NCI-H2107 treated with DMSO at 0.1 percent for 48 hours (cell line): ENCODE results near the gene MYOD1.

Experiments used
- DNase-seq: peaks from one replicate; lab custom pipeline; 2025; ENCODE audit not compliant: unreplicated experiment; lab: John Stamatoyannopoulos, UW

Gene MYOD1

GRCh38 chr11:17719028-17719937, at the start of gene MYOD1:
MYOD1 (plus strand) TSS chr11:17719571; CDS start chr11:17719783, 212 bp downstream.
- DNase-seq, result no peak

GRCh38 chr11:17672469-17672868, 46.9 kb upstream of the MYOD1 start:
- no peak for DNase-seq

DNA sequence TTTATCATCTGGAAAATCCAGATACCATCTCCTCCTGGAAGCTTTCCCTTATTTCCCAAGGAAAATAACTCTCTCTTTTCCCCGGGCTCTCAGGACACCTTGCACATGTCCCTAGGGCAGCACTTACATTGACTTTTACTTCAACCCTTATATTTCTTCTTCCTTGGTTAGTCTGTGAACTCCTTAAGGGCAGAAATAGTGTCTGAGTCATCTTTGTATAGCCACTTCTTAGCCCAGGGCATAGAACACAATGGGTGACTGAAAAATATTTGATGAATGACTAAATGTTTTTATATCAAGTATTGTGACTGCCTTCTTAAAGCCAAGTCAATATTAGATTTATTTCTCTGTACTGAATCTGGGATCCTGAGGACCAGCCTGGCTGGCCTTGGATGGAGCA, 45.4 kb upstream of the MYOD1 start:
- DNase-seq, result no peak

DNA sequence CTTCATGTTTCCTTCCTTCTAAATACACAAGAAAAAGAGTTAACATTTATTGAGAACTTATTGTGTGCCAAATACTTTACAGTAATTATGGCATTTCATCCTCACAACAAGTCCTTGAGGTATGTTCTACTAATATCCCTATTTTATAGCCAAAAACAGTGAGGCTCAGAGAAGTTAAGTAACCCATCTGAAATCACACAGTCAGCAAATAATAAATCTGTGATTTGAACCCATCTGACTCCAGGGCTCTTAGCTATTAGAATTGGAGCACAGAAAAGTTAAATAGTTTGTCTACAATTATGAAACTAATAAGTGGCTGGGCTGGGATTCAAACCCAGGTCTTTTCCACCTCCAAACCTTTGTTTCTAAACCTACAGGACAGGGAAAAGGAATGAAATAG, 36.5 kb upstream of the MYOD1 start:
- DNase-seq, result no peak

GRCh38 chr11:17683377-17684161, 35.8 kb upstream of the MYOD1 start:
- no peak for DNase-seq

GRCh38 chr11:17684550-17684949, 34.8 kb upstream of the MYOD1 start:
- no peak for DNase-seq

DNA sequence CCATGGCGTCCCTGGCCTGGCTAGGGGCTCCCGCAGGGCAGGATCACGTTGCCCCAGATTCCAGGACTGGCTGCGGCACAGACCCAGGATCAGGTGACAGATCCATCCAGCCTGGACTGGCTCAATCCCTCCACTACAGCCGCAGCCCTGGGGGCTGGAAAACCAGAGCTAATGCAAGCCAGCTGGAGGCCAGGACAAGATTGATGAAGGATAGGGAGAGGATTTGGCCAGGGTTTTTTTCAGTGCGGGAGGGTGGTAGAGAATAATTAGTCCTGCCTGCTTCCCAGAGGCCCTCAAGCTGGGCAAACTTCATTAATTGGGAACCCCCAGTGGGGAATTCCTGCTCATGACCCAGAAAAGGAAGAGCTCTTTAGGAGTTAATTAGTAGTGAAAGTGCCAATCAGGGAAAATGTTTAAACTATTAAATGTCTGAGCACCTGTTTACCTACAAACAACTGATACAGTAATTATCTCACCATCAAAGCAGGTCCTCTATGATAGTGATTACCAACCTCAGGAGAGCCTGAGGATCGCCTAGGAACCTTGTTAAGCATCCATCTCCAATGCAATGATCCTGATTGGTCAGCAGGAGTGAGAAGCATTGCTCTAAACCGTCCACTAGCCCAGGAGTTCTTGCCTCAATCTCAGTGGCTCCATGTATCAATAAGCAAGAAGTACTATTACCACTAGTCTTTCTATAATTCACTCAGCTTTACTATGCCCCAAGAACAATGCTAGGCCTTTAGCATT, 33.0 kb upstream of the MYOD1 start:
- no peak for DNase-seq

DNA sequence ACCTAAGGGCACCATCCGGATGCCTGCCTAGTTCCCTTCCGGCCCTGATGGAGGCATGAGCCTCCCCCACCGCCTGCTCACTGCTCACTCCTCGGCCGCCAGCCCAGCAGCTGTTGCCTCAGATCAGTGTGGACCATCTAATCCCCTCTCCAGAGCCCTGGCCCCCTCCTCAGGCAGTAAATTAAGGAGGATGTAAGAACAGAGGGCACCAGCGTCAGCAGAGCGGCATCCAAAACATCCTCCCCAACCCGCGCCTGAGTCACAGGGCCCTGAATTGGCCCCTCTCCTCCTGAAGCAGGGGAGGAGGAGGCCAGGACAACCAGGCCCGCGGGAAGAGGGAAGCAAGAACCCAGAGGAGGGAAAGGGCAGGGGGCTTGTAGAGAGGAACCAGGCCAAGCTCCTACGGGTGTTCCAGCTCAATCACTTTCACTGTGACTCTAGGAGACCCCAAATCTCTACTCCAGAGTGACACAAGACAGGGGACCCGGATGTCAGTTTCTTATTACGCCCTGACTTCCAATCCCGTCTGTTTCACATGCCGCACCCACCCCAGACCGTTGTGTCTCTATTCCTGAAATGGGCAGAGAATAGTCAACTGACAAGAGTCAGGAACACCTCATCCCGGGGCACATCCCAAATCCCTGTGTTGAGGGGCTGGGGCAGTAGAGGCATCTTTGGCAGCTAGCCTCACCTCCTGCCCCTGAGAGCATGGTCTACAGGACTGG, 31.3 kb upstream of the MYOD1 start:
- DNase-seq, result no peak

GRCh38 chr11:17691550-17691949, 27.8 kb upstream of the MYOD1 start:
- DNase-seq, result no peak

DNA sequence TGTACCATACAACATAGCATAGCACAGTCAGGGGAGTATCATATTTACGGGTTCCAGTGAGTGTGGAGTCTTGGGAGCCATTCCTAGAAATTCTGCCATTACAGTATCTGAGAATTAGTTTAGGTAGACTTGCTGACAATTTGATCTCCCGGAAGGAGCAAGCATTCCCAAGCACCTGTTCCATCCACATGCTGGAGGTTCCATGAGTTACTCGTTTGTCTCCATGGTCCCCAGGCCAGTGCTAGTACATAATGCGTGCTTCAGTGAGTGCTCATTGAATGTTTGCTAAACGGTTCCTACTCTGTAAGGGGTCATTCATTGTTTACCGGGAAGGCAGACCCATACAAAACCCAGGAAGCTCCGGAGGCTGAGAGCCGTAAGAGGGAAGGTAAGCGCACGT, 27.4 kb upstream of the MYOD1 start:
- no peak for DNase-seq

GRCh38 chr11:17692931-17693330, 26.4 kb upstream of the MYOD1 start:
- no peak for DNase-seq

- no peak for DNase-seq
Measured at GRCh38 chr11:17693531-17693930, 25.8 kb upstream of the MYOD1 start.

DNA sequence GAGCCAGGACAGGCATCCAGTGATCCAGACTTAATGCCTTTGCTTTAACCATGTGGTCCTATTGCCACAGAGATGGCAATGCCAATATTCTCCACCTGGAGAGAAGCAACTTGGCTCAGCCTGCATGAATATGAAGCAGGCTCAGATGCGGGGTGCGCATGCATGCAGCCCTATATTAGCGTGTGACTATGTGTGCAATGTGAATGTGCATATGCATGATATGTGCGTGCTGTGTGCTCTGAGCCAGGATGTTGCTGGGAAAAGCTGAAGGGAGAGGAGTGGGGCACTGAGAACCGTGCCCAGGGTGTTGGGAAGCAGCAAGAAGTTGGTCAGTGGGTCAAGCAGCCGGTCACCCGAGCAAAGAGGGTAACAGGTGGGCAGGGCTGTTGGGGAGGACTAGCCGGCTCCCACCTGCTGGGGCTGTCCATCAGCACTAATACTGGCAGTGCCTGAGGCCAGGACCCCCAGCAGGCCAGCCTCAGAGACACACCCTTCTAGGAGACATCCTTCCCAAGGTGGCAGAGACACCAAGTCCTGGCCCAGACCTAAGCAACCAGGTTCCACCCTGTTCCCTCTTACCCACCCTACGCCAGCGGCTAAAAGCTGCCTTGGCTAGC, 24.8 kb upstream of the MYOD1 start:
- no peak for DNase-seq

GRCh38 chr11:17695454-17696441, 23.6 kb upstream of the MYOD1 start:
- no peak for DNase-seq

DNA sequence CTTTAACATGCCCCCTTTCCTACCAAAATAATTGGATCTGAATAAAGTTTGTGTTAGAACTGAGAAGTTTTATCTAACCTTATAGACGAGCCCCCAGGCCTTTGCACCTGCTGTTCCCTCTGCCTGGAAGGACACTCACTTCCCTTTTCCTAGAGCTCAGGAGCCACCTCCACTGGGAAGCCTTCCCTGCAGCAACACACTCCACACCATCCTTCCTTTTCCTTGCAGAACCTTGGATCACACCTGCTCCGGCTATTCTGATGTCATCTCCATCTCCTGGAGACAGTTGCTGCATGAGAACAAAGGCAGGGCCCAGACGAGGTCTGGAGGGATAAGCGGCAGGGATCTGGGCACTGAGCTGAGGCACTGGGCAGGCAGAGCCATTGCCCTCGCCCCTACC, 22.6 kb upstream of the MYOD1 start:
- DNase-seq, result no peak

DNA sequence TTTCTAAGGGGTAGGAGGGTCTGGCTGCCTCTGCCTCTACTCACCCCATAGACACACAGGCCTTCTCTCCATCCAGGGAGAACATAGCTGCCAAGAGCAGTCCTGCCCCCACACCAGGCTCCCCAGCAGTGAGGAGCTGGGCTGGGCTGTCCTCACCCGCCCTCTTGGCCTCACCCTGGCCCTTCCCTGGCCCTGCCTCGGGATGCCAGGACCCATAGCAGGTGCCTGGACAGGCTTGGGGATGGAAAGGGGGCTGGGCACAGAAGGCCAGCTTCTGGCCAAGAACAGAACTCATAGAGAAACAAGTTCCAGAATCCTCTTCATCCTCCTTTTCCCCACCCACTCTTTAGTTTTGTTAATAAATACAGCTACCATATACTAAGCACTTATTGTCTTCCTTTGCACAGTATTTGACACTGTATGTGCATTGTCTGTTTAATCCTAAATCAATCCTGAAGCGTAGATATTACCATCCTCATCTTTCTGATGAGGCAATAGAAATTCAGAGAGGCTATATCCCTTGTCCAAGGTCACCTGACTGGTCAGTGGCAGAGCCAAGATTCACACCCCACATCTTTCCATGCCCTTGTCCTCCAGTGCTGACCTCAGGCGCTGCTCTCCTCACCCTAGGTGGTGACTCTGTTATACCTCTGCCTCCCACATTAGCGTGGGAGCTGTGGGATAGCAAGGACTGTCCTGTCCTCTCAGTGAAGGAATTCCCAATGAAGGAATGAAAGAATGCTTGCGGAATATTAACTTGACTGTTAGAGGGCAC, 22.0 kb upstream of the MYOD1 start:
- no peak for DNase-seq

DNA sequence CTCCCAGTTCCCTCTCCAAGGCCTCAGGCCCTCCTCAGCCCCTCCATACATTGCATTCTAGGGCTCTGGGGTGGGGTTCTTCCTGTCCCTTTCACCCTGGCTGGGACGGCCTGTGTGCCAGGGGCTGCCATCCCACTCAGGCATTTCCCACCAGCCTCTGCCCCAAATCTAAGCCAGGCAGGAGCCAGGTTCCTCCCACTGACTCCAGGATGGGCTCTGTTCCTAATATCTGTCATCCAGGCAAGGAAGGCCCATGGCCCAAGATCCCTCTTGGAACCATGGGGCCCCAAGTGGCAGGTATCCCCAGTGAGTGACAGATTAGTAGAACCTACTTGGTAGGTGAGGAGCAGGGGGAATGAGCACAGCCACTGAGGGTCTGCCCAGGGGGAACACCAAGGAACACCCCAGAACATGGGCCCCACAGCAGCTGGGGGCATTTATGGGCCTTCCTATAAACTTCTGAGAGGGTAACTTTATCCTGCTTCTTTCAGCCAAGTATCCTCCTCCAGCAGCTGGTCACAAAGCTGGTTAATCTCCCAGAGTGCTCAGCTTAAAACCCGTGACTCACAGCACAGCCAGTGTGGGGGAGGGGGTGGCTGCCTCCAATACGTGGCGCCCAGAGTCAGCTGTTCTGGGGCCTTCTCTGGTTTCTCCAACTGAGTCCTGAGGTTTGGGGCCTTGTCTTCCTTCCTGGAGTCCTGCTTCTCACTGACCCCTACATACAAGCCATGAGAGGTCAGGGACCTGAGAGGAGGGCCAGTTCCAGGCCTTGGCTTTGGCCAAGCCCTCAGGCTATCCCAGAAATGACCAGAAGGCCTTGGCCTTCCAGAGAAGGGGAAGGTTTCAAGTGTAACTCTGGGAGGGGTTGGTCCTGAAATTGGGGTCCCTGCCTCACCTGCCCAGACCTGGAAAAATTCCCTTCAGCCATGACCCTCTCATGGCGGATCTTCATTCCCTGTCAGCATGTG, 19.9 kb upstream of the MYOD1 start:
- DNase-seq, result no peak
